Keratinocyte (primary cell): Measurements from ENCODE around the gene LY86.

ENCODE experiments used
- EZH2 ChIP-seq: IDR thresholded peaks from one replicate; pipeline ENCODE4 v1.6.1; 2012; ENCODE audit warnings: inconsistent platforms, mild to moderate bottlenecking, low read length, moderate library complexity
- TF ChIP-seq, protein P1 (sequence below), 3 experiments: IDR thresholded peaks in 1 of 3; conservative IDR thresholded peaks in 1 of 3; optimal IDR thresholded peaks in 1 of 3; 2 replicates in 2 of 3; 3 replicates in 1 of 3; pipeline versions ENCODE3 to v1.5.1; 2011; ENCODE audit warnings: low read length in 3 of 3, mild to moderate bottlenecking in 3 of 3, moderate library complexity in 2 of 3, control low read depth in 1 of 3, inconsistent platforms in 1 of 3; ENCODE audit not compliant: insufficient read depth in 2 of 3; ENCODE audit errors: extremely low read depth in 1 of 3

DNA sequence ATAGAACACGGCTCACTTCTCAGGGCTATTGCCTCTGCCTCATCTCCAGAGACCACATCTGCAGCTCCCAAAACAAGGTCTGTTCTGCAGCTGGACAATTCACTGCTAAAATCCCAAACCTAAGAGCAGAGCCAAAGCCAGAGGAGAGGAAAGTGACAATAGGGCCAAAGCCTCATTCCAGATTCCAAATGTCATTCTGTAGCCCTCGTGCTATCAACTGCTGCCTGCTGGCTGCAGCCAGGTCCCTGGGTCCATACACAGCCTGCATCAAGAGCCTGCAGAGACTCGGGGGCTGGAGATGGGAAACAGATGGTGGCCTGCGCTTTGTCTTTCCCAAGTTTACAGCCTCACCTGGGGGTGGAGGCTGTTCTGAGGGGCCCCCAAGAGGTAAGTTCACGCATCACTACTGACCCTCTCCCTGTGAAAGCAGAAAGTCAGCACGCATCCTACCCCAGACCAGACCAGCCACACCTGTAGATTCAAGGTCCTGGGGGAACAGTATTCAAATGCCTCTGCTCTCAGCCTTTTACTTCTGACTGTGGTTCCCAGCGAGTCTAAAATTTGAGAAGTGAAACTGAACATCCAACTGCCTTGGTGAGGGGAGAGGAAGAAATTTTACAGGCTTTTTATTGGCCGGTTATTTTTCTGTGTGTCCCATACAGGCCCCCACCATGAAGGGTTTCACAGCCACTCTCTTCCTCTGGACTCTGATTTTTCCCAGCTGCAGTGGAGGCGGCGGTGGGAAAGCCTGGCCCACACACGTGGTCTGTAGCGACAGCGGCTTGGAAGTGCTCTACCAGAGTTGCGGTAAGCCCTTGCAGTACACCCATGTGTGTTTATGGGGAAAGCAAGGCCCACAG, at the start of gene LY86:
- TF ChIP-seq, protein P1, sequence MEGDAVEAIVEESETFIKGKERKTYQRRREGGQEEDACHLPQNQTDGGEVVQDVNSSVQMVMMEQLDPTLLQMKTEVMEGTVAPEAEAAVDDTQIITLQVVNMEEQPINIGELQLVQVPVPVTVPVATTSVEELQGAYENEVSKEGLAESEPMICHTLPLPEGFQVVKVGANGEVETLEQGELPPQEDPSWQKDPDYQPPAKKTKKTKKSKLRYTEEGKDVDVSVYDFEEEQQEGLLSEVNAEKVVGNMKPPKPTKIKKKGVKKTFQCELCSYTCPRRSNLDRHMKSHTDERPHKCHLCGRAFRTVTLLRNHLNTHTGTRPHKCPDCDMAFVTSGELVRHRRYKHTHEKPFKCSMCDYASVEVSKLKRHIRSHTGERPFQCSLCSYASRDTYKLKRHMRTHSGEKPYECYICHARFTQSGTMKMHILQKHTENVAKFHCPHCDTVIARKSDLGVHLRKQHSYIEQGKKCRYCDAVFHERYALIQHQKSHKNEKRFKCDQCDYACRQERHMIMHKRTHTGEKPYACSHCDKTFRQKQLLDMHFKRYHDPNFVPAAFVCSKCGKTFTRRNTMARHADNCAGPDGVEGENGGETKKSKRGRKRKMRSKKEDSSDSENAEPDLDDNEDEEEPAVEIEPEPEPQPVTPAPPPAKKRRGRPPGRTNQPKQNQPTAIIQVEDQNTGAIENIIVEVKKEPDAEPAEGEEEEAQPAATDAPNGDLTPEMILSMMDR (optimal IDR thresholded peaks at IDR 0.05 in 1 of 3, IDR thresholded peaks at IDR 0.05 in 1 of 3, conservative IDR thresholded peaks at IDR 0.05 in 1 of 3; ENCODE audit: extremely low read depth in 1 of 3, insufficient read depth in 2 of 3, low read length in 3 of 3), result no peak
- no peak for TF ChIP-seq EZH2
